GM19025 (cell line): Measurements from ENCODE around the gene FRMD5.
"Not testable (repeated sequence)": the region's sequence is repeated elsewhere in the genome, so short reads cannot be mapped to it uniquely, and the experiment has no call there.

ENCODE experiments used
- ATAC-seq: cut with Tn5 transposase; IDR thresholded peaks from one replicate; pipeline ENCODE4 v1.9.1; 2021; ENCODE audit warnings: mild to moderate bottlenecking, low read depth, moderate library complexity; ENCODE audit not compliant: unreplicated experiment

The FRMD5 gene

DNA sequence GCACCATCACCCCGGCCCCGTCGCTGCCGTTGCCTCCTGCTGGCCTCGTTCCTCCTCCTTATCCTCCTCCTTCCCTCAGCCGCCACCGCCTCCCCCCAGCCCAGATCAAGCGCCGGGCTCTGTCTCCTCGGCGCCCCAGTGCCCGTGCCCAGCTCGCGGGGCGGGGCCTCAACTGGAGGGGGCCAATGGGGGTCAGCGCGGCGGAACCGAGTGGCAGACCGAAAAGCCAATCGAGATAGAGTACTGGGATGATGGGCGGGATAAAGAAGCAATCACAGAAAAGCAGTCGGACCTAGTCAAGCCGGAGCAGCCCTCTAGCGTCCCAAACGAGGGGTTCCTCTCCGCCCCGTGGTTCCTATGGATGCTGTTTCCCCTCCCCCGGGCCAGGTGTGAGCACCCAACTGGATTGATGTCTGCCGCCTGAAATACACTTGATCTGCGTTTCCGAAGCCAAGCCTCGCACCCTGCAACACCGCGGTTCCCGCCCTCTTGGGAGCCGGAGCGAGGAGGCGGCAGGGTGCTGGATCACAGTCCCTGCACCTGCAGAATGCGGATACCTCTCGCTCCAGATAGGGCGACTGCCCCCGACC is at the start of gene FRMD5:
FRMD5 (minus strand) TSS at position 121 of the 590 bp plus-strand sequence.
- peak; percentile 98 for ATAC-seq

DNA sequence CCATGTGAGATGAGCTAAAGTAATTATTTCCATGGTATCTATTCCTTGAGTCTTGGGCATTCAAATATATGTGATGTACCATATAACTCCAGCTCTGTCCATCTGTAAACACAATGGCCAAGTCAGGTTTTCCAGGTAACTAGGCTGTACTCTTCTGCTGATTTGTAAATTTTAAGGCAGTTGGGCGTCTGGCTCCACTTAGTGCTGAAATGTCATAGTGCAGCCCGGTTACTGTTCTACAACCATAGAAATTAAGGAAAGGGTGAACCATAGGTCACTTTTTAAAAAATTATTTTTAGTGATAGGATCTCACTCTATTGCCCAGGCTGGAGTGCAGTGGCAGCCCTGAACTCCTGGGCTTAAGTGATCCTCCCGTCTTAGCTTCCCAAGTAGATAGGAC is 48.8 kb upstream of the FRMD5 start:
- no peak for ATAC-seq

DNA sequence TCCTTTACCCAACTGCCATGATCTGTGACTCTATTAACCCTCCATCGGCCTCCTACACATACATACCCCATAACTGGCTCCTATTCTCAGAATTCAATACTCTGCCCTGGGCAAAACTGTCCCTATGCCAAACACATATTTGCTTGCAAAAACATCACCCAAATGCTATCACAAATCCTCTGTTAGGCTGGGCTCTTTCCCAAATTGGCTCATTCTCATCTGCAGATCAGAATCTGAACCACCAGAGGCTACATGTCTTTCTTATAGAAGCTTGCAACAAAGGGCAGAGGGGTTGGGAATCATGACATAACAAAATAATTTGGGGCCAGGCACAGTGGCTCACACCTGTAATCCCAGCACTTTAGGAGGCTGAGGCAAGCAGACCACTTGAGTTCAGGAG is 48.1 kb upstream of the FRMD5 start:
- no peak for ATAC-seq

DNA sequence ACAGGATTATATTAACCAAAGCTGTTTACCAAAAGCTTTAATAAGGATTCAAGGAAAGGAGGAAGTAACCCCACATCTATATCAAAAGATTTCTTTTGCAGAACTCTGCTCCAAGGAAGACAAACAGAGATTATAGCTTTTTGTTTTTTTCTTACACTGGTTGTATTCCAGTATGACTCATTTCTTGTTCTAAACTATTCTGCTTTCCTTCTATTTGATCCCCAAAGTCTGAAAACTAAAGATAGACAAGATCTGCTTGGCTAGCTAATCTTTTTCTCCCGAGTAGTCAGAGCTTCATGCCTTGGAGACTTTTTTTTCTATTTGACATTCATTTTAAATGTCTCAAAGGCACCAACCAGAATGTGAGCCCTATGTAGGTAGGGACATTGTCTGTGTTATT is 36.8 kb upstream of the FRMD5 start:
- no peak for ATAC-seq

DNA sequence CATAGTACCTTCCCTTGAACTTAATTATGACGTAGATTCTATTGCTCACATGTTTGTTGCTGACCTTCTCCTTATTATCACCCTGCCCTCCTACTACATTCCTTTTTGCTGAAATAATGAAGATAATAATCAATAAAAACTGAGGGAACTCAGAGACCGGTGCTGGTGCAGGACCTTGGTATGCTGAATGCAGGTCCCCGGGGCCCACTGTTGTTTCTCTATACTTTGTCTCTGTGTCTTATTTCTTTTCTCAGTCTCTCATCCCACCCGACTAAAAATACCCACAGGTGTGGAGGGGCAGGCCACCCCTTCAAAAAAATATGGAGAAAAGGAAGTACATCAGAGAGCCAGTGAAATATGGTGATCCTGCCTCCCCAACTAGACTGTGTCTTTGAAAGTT is 34.2 kb upstream of the FRMD5 start:
- ATAC-seq, result not testable (repeated sequence)

DNA sequence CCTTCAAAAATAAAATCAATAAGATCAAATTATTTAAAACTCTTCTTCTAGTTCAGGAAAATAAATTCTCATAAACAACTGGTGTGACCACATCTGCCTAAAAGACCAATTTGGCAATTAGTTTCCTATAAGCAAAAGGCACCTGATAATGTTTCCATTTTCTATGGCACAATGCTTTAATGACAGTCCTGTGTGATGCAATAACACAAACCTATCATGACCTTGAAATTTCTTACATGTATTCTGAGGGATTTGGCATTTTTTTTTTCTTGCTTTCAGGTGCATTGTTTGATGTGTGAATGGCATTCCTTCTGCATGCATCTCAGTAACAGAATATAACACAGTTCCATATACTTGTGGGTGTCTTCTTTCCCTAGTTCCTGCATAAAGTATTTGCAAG is 32.5 kb upstream of the FRMD5 start:
- ATAC-seq, result no peak

DNA sequence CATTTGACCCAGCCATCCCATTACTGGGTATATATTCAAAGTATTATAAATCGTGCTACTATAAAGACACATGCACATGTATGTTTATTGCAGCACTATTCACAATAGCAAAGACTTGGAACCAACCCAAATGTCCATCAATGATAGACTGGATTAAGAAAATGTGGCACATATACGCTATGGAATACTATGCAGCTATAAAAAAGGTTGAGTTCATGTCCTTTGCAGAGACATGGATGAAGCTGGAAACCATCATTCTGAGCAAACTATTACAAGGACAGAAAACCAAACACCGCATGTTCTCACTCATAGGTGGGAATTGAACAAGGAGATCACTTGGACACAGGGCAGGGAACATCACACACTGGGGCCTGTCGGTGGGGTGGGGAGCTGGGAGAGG is 31.9 kb upstream of the FRMD5 start:
- ATAC-seq, result not testable (repeated sequence)

DNA sequence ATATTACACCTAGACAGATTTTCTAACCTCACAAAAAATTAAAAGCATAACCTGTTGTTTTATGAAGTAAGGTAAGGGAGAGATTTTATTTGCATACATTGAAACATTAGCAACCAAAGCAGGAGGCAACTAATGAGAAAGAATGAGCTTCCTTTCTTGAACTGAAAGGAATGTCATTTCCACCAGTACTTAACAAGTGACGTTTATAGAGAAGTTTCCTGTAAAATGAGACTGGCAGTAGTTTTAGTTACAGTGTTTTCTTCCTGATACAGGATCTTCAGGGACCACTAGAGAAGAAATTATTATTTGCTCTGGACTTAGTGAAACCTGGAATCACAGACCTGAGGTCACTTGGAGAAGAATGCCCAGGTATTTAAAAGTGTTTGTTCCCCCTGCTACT is 27.4 kb upstream of the FRMD5 start:
- ATAC-seq, result no peak

DNA sequence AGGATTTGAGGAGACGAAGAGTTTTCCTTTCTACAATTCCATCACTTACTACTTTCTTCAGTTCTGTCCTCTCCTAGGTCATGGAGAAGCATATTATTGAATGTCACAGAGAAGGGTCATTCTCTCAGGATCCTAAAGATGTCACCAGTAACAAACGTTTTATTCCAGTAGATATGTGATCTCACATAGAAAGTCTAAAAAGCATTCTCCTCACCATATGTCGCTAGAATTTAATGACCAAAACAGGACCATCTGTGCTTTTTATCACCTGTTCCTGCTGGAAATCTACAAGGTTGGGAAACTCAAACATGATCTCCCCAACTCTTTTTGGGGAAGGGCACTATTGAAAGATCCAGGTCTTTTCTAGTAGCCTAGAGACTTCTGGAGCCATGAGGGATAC is 24.0 kb upstream of the FRMD5 start:
- no peak for ATAC-seq

DNA sequence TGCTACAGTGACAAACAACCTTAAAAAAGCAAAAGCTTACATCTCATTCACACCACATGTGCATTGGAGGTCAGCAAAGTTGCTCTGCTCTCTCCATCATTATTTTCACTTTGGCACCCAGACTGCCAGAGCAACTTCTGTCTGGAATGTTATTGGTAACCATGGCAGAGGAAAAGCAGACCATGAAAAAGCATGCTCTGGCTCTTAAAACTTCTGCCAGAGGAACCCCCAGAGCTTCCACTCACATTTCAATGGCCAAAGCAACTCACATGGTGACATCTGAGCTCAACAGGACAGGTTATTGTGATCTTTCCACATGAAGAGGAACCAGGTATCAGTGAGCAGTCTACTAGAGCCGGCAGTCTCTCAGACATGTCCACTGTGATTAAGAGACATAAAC is 21.9 kb upstream of the FRMD5 start:
- no peak for ATAC-seq

DNA sequence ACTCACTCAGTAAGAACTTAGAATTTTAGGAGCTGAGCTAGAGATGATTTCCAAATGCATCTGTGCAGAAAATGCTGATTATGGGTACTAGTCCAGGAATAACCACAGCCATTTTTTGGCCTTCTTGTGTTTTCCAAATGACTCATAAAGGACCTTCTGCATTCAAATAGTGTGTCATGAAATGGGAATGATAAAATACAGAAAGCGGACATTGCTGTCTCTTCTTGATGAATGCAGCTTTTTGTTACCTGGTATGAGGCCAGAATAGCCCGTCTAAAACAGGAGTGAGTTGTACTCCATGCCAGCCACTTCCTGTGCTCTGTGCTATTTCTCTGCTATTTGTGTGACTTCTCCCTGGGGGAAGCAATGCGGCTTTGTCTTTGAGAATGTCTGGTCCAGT is 20.5 kb upstream of the FRMD5 start:
- no peak for ATAC-seq

DNA sequence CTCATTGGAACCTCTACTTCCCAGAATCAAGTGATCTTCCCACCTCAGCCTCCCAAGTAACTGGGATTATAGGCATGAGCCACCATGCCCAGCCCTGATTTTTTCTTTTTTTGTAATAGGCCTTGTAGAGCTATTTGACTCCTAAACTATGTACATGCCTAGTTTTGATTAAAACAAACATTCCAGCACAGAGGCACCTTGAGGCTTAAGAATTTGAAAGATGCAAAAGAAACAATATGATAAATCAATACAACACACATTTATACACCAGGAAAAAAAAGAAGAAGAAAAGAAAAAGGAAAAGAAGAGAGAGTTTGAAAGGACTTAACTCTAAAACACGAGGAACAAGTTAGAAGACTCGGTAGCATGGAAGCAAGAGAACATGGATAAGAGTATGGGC is 13.9 kb upstream of the FRMD5 start:
- ATAC-seq, result no peak

DNA sequence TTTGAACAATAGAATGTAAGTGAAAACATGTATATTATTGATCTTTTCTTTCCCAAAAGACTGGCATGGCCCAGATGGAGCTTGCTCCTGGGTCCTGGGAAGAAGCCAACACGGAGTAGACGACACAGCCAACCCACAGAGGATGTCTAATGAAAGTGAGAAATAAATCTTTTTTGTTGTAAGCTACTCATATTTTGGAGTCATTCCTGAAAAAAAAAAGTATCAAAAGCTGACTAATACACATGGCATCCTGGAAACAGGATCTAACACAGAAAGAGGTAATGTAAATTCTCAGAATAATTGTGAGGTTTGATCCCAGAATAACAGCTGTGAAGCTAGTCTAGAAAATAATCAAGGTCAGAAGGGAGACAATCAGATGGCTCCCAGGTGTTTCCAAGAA is 12.6 kb upstream of the FRMD5 start:
- ATAC-seq, result no peak

DNA sequence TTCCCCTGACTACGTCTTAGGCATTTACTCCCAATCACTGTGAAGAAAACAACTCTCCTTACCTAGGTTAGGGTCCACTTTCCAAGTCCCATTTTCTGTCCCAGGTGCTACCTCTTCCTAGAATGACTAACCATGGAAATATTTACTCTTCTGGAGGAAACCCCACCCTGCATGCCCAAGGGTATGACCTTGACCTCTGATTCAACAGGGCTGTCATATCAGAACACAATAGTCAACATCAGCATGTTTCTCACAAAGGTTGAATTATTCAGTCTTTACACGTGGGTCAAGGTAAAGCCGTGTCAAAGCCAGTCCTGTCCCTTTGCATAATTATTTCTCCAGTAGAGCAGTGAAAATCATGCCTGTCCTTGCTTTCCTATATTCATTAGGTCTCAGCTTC is 4.3 kb upstream of the FRMD5 start:
- ATAC-seq, result no peak

DNA sequence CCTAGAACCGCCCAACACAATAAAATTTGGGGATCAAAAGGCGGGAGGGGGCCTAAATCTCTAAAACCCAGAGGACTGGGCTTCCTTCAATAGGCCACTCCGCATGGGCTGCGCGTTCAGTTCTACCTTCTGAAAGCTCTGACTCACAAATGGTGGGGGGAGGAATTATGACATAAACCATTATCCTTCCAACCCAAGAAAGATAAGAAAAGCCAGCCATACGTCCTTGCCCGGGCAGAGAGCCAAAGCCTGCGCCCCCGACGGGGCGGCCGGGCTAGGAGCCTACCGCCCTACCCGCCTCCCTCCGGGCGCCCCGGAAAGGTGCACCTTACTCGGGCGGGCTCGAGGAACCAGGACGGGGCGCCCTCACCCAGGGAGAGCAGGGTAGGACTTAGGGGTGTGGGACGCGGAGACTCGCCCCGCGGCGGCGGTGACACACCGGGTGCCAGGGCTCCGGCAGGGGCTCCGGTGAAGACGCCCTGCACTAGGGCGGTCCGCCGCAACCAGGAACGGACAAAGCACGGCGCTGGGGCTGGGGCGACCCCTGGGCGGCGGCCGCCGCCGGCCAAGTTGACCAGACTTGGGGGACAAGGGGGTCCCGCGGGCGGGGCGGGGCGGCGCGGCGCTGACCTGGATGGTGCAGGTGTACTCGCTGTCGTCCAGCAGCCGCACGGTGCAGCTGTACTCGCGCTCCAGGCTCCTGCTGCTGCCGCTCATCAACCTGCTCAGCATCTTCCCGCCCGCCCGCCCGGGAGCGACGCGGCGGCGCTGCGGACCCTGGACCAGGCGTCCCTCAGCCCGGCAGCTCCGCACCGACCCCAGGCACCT is 534 bp downstream of the FRMD5 start:
- ATAC-seq, result peak; percentile 20

DNA sequence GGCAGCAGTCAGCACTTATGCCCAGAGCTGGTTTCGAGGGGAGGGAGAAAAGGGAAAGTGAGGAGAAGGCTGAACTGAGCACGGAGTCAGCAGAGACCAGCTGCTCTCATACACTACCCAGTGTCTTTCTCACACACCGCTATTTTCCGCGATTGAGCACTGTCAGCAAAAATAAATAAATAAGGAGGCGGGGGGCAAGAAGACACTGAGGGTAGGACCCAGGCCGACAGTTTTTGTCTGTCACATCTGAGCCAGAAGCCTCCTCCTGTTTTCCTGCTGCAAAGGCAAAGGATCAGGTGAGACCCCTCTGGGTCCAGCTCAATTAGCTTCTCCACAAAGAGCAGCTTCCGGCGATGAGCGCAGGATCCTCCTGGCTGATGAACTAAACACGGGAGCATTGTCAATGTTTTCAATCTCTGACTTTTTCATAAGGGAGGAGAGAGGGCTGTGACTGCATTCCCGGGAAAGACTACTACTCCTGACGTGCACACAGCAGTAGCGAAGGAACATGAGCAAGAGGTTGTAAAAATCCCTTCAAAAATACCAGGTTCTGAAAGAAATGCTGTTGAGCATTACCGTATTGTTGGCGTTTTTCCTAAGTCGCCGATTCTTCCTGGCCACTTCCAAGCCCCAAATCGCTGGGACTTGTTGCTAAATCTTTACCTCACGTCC is 1.3 kb downstream of the FRMD5 start:
- no peak for ATAC-seq

DNA sequence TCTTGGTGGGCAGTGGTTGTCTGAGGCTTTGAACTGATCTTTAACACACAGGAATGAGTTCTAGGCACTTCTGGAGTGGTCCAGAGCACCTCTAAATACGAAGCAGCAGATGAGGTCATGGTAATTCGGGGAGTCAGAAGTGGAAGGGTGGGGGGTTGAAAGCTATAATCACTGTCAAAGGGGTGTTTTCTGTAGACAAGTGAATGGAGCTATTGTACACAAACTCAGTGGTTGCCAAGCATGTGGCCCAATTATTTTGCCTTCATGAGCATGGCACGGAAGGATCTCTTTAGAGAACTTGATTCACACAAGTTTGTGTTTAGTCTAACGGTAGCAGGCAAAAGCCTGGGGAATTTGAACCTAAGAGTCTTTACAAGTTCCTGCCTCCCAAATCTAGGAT is 6.3 kb downstream of the FRMD5 start:
- no peak for ATAC-seq

DNA sequence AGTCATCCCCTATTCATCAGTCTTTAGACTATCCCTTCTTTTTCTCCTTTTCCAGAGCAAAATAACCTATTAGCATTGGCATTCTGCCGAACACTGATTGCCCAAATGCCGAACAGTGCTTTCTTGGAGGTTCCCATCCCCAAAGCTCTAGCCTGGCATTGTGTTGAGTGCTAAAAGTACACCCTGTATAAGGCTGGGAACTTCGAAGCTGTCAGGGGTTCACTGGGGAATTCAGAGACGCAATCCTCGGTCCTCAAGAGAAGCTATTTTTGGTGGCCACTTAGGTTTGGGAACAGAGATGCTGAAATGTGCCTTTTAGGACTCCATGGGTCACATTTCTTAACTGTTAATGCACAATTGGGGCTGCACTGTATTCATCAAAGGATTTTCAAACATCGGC is 8.4 kb downstream of the FRMD5 start:
- ATAC-seq, result no peak

DNA sequence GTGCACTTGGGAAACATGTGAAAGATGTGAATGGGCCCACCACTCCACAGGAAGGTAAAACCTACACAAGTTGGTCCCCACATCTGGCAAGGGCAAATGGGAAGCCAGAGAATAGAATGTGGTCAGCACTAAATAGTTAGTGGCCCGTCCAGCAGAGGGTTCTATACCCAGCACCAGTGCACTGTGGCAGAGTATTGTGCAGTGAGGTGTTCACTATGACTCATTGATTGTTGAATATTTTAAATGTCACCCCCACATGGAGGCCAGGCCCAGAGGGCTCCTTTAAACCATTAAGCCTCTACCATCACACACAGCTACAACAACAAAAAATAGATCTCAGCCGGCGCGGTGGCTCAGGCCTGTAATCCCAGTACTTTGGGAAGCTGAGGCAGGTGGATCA is 11.7 kb downstream of the FRMD5 start:
- no peak for ATAC-seq

DNA sequence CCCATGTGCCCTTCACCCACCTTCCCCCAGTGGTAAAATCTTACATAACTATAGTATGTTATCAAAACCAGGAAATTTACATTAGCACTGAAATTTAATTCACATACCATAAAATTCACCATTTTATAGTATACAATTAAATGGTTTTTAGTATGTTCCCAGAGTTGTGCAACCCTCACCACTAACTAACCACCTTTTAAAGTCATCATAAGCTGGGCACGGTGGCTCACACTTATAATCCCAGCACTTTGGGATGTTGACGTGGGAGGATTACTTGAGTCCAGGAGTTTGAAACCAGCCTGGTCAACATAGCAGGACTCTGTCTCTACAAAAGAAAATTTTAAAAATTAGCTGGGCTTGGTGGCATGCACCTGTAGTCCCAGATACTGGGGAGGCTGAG is 13.7 kb downstream of the FRMD5 start:
- ATAC-seq, result no peak

DNA sequence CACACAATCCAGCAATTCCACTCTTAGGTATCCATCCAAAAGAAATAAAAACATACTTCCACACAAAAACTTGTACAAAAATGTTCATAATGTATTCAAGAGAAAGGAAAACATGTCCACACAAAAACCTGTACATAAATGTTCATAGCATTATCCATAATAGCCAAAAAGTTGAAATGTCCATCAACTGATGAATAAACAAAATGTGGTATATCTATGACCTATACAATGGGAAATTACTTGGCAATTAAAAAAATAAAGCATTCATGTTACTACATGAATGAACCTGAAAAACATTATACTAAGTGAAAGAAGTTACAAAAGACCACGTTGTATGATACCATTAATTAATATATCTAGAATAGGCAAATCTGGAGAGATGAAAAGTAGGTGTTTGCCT is 17.9 kb downstream of the FRMD5 start:
- no peak for ATAC-seq

DNA sequence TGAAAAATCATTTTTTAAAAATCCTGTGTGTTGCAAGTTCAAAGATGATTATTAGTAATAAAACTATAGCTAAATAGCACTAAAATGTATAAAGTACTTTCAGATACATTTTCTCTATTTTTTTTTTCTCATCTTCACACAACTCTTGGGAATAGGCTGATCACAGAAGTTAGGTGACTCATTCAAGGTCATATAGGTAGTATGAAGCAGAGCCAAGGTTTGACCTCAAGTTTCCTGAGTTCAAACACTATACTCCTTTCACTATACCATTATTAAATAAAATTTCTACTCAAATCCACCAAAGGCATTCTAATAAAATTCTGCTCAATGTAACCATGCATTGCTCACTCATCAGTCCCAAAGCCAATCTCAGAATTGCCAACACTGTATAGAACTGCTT is 21.3 kb downstream of the FRMD5 start:
- ATAC-seq, result no peak
